Stimulated activated CD4-positive, alpha-beta T cell treated with anti-CD3 and anti-CD28 coated beads, Interleukin-12 subunit alpha, Interleukin-12 subunit beta, amount 100 ng/mL, for 24 hours (primary cell): ENCODE data around the gene FAM227B.

ENCODE experiments used
- DNase-seq, 2 experiments: peaks; one replicate each; pipeline ENCODE4 v3.0.0-alpha.2; 2020; ENCODE audit warnings: low read depth in 2 of 2

Gene FAM227B

DNA sequence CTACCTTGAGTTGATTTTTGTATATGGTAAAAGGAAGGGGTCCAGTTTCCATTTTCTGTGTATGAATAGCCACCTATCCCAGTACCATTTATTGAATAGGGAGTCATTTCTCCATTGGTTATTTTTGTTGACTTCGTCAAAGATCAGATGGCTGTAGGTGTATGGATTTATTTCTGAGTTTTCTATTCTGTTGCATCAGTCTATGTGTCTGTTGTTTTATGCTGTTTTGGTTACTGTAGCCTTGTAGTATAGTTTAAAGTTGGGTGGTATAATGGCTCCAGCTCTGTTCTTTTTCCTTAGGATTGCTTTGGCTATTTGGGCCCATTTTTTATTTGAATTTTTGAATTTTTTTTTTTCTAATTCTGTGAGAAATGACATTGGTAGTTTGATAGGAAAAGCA lies 323.0 kb downstream of the FAM227B start:
- no peak for DNase-seq

DNA sequence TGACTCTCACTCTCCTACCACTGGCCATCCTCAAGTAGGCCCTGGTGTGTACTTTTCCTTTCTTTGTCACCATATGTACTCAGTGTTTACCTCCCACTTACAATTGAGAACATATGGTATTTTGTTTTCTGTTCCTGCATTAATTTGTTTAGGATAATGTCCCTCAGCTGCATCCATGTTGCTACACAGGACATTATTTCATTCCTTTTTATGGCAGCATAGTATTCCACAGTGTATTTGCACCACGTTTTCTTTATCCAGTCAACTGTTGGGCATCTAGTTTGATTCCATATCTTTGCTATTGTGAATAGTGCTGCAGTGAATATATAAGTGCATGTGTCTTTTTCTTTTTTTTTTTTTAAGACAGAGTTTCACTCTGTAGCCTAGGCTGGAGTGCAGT lies 324.4 kb downstream of the FAM227B start:
- no peak for DNase-seq

DNA sequence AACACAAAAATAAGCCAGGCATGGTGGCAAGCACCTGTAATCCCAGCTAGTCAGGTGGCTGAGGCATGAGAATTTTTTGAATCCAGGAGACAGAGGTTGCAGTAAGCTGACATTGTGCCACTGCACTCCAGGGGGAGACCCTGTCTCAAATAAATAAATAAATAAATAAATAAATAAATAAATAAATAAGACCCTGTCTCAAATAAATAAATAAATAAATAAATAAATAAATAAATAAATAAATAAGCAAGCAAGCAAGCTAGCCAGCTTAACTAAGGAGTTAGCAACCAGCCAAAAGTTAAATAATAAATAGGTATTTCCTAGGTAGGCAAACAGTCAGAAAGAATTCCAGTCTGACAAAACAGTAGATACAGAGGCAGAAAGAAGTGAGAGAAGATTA lies 326.7 kb downstream of the FAM227B start:
- DNase-seq = no peak

DNA sequence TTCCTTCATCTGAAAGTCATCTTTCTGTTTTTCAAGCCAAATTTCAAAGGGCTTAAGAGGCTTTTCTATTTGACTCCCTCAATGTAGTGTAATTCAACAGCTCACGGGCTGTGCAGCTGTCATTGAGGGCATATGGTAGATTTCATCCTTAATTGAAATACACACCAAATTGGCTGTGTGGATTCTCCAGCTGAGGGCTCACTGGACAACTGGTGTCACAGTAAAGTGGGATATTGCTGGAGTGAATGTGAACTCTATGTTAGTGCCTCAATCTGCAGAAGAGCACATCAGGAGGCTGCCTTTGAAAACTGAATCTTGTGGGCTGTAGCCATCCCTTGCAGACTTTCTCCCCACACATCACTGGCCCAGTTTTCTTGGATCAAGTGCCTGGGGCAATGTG lies 330.4 kb downstream of the FAM227B start:
- no peak for DNase-seq

DNA sequence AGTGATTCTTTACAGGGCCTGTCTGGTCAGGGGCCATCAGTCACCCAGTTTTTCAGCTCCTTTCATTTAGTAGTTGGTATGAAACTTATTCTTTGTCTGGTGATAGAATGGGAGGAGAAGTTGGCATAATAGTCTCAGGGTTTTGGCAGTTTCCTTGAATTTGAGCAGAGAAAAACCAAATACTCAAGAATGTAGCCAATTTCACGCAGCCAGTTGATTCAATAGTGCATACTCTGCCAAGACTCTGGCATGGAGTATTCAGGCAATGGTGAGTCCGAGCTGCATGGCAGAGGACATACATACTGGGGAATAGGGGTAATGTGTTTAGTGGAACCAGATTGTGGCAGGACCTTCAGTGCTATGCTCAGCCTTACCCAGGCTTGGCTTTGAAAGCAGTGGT lies 332.2 kb downstream of the FAM227B start:
- DNase-seq = no peak

DNA sequence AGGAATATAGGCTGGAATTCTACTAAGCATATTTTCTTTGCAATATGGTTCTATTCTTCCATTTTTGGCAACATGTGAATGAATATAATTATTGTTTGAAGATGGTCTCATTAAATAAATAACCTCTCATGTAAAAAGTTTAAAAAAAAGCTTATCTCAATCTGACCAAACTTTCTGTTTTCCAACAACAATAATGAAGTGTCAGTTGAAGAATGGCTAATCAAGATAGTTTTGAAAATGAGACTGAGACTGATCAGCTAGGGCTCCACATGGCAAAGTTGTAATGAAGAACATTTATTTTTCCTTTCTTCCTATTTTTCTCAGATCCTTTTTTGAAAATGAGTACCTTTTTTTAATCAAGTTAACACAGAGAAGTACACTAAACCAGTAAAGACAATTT lies 333.1 kb downstream of the FAM227B start:
- DNase-seq = no peak

DNA sequence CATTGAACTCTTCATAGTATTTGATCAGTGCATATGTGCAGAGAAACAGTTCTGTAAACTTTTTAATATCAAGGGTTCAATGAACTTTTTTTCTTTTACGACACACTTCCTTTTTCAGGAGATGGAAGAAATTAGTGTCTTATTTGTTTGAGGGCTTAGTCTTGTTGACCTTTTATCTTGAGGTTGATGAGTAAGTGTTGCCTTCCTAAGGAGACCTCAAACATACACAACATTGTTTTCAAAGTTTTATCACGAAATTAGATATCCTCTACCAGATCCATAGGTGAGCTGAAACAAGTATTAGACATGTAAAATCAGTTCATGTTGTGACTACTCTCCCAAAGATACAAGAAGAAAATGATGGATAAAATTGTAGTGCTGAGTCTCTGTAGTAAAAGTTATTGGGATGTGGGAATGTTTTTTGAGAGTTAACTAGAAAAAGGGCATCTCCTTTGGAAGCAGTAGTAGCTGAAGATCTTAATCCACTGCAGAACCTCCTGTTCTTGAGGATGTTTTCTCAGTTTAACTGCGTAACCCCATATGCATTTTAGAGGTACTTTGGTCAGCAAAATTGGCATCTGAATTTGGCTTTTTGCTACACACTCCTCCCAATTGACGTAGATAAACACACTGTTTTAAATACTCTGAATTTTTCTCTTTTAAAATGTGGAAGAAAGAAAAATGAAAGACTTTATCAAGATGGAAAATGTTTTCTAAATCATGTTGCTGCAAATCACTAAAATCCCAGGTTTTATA lies 333.8 kb downstream of the FAM227B start:
- DNase-seq = no peak

DNA sequence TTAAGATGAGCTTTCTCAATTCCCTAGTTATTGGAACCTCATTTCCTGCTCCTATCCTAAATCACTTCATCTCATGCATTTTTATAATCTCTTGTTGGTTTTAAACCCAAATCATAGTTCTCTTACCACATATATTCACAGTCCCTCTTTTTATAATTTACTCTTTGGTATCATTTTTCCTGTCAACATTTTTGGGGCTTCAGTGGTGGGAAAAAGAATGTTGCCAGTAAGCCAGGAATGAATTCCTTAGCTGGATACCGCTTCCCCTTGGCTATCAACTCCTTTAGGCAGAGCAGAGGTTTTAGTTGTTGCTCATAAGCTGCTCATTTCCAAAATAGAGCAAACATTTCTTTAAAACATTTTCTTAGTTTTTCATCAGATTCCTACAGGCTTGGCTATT lies 338.3 kb downstream of the FAM227B start:
- no peak for DNase-seq

DNA sequence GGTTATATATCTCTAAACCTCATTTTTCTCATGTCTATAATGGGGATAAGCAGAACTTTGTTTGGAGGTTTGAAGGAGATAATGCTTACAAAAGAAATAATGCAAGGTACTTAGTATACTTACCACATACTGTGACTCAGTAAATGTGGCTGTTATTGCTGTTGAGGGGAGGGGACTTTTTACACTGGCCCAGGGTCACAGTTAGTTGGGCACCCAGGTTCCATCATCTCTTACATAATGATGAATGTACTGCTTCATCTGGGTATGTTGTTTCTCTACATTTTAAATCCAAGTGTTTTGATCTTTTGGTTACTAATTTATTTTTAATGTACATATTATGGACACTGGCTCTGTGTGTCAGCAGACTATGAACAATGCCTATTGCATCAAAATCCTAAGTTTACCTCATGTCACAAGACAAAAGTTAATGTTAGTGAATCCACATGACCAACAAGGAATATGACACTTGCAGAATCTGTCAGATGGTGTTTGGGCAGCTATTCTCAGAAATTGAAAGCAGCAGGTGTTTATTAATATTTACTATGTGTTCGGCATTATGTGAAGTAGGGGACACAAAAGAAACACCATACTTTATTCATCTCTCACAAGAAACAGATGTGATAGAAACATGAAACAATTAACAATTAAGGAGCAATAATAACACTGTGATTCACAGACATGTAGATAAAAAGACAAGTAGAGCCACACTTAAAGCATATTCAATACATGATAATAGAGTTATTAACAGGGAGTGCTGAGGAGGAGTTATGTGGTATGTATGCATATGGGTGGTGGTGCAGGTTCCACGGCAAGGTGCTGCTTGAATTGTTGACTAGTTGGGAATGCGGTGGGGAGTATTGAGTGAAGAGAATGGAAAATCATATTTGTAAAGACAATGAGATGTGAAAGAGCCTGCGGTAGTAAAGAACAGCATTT lies 340.8 kb downstream of the FAM227B start:
- no peak for DNase-seq

DNA sequence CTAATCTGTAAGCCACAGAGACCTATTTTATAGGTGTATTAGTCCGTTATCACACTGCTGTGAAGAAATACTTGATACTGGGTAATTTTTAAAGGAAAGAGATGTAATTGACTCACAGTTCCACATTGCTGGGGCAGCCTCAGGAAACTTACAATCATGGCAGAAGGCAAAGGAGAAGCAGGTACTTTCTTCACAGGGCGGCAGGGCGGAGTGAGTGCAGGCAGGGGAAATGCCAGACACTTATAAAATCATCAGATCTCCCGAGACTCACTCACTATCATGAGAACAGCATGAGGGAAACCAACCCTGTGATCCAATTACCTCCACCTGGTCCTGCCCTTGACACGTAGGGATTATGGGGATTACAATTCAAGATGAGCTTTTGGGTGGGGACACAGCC lies 341.9 kb downstream of the FAM227B start:
- no peak for DNase-seq
